K562 (cell line): Measurements from ENCODE around the gene ERP27. TPM values are rescaled to one million over a fixed set of nuclear protein-coding genes. Genes with fewer than 3 reads are reported as not detected.

Experiments used
- ATAC-seq: fragments of 200-7000 bp; cut with Tn5 transposase; 3 replicates; pipeline ENCODE4 v1.9.1; 2020; ENCODE audit warnings: moderate library complexity
- BruUV-seq: library from RNA; stranded (reverse); fragments of 400-500 nt; replicated peaks from 2 replicates; lab custom pipeline; 2021; lab: Mats Ljungman, UMichigan
- CTCF ChIA-PET: fragments of 300-600 bp; formaldehyde crosslinking; extraction: SDS; loops from one replicate; lab custom pipeline; 2021; ENCODE audit warnings: low intra/inter-chr PET ratio; lab: Yijun Ruan, JAX
- POLR2A ChIA-PET: fragments of 300-600, 350-650 bp; sonication (Branson Sonifier 250); formaldehyde crosslinking; extraction: SDS; loops from one replicate; lab custom pipeline; 2021; ENCODE audit warnings: antibody characterized with exemption, inconsistent platforms; lab: Yijun Ruan, JAX
- DNase-seq, 4 experiments: peaks; one replicate each; pipeline versions ENCODE4 v3.0.0 to v3.0.0-alpha.2; 2011 to 2018; ENCODE audit warnings: low spot score in 3 of 4, mixed read lengths in 3 of 4; ENCODE audit errors: extremely low read depth in 1 of 4
- FAIRE-seq: peaks from 2 replicates; lab custom pipeline; 2011; peaks lifted over from hg19 to GRCh38; lab: Jason Lieb, UNC
- H2AFZ ChIP-seq: 2 replicates; pipeline ENCODE4 v1.6.0; 2011; ENCODE audit warnings: low read depth, low read length, control low read depth, inconsistent platforms
- H3K27ac ChIP-seq: fragments of 200-600 bp; 3 replicates; pipeline ENCODE4 v1.8.0; 2011; ENCODE audit warnings: low read depth, mild to moderate bottlenecking, control low read depth, inconsistent platforms, low read length, moderate library complexity, mixed read lengths; ENCODE audit errors: extremely low read depth
- H3K27me3 ChIP-seq, 2 experiments: fragments of 300-600 bp in 1 of 2; 2 replicates in 1 of 2; 3 replicates in 1 of 2; pipeline versions ENCODE4 v1.6.0 to v1.8.0; 2011; ENCODE audit warnings: inconsistent platforms in 2 of 2, low read length in 2 of 2, mild to moderate bottlenecking in 1 of 2, mixed read lengths in 1 of 2, moderate library complexity in 1 of 2; ENCODE audit not compliant: control insufficient read depth in 2 of 2, insufficient read depth in 2 of 2
- H3K36me3 ChIP-seq: fragments of 300-600 bp; 3 replicates; pipeline ENCODE4 v1.8.0; 2011; ENCODE audit warnings: mild to moderate bottlenecking, low read length, inconsistent platforms; ENCODE audit not compliant: control insufficient read depth, insufficient read depth
- H3K4me1 ChIP-seq, 2 experiments: fragments of 200-600 bp in 1 of 2; replicated peaks in 1 of 2; 2 replicates in 1 of 2; 3 replicates in 1 of 2; pipeline versions ENCODE4 v1.5.1 to v1.8.0; 2011; ENCODE audit warnings: inconsistent platforms in 2 of 2, low read length in 2 of 2, mild to moderate bottlenecking in 1 of 2, mixed read lengths in 1 of 2, moderate library complexity in 1 of 2; ENCODE audit not compliant: control insufficient read depth in 2 of 2, insufficient read depth in 2 of 2
- H3K4me2 ChIP-seq: 2 replicates; pipeline ENCODE4 v1.6.1; 2011; ENCODE audit warnings: low read length, control low read depth, inconsistent platforms, mixed read lengths; ENCODE audit not compliant: insufficient read depth
- H3K4me3 ChIP-seq: fragments of 200-600 bp; sonication (generic), shearing (Covaris generic); 2 replicates; pipeline ENCODE4 v1.5.1; 2016; ENCODE audit warnings: control low read depth, inconsistent platforms
- H3K79me2 ChIP-seq: fragments of 200-600 bp; 3 replicates; pipeline ENCODE4 v1.8.0; 2011; ENCODE audit warnings: low read length, inconsistent platforms; ENCODE audit not compliant: control insufficient read depth, insufficient read depth
- H3K9ac ChIP-seq, 2 experiments: 2 replicates each; pipeline versions ENCODE4 v1.6.0 to v1.6.1; 2011; ENCODE audit warnings: low read depth in 2 of 2, low read length in 2 of 2, control low read depth in 1 of 2, inconsistent platforms in 1 of 2, mild to moderate bottlenecking in 1 of 2, mixed read lengths in 1 of 2; ENCODE audit not compliant: insufficient read depth in 1 of 2
- H3K9me1 ChIP-seq: one replicate; pipeline ENCODE4 v1.6.0; 2011; ENCODE audit warnings: inconsistent platforms, mild to moderate bottlenecking, low read length, moderate library complexity; ENCODE audit not compliant: control insufficient read depth, insufficient read depth
- H3K9me3 ChIP-seq: replicated peaks from 2 replicates; pipeline ENCODE4 v1.5.1; 2011; ENCODE audit warnings: low read depth, low read length, inconsistent platforms; ENCODE audit not compliant: control insufficient read depth, insufficient read depth
- H4K20me1 ChIP-seq: replicated peaks from 2 replicates; pipeline ENCODE4 v1.6.1; 2011; ENCODE audit warnings: low read length, inconsistent platforms, mixed read lengths; ENCODE audit not compliant: control insufficient read depth, insufficient read depth
- CTCFL ChIP-seq: IDR thresholded peaks from 2 replicates; pipeline ENCODE4 v1.6.1; 2011; ENCODE audit warnings: borderline replicate concordance, low read depth, mild to moderate bottlenecking, moderate library complexity, low read length; ENCODE audit not compliant: insufficient read depth, poor library complexity, severe bottlenecking
- FOXK1 ChIP-seq: sonication (generic); formaldehyde crosslinking; IDR thresholded peaks from 2 replicates; pipeline ENCODE4 v1.8.0; 2022; ENCODE audit warnings: missing genetic modification reagents, mild to moderate bottlenecking, borderline replicate concordance
- GTF3C2 ChIP-seq: IDR thresholded peaks from 3 replicates; pipeline ENCODE4 v1.6.1; 2011; ENCODE audit warnings: borderline replicate concordance, mild to moderate bottlenecking, moderate library complexity; ENCODE audit not compliant: insufficient read length; ENCODE audit errors: extremely low read depth
- NFYB ChIP-seq: IDR thresholded peaks from 2 replicates; pipeline ENCODE4 v1.6.1; 2011; ENCODE audit warnings: mild to moderate bottlenecking, moderate library complexity; ENCODE audit not compliant: insufficient read length; ENCODE audit errors: extremely low read depth
- PML ChIP-seq: IDR thresholded peaks from 2 replicates; pipeline ENCODE4 v1.6.1; 2012; ENCODE audit warnings: low read length, inconsistent platforms
- RFX1 ChIP-seq: fragments of 450-650 bp; IDR thresholded peaks from 2 replicates; pipeline ENCODE4 v1.6.1; 2016; ENCODE audit warnings: mild to moderate bottlenecking, moderate library complexity
- SIX5 ChIP-seq, 2 experiments: IDR thresholded peaks; 2 replicates each; pipeline ENCODE4 v1.6.1; 2011; ENCODE audit warnings: low read length in 2 of 2, borderline replicate concordance in 1 of 2, low read depth in 1 of 2, mild to moderate bottlenecking in 1 of 2, moderate library complexity in 1 of 2; ENCODE audit not compliant: insufficient read depth in 1 of 2
- SLC30A9 ChIP-seq: fragments of 250-450 bp; sonication (Bioruptor Pico); IDR thresholded peaks from 2 replicates; pipeline ENCODE4 v1.8.0; 2022; ENCODE audit warnings: mild to moderate bottlenecking, moderate library complexity
- U2AF1 ChIP-seq: fragments of 200-400 bp; formaldehyde crosslinking; optimal IDR thresholded peaks from 2 replicates; pipeline ENCODE3; 2017; ENCODE audit warnings: mild to moderate bottlenecking, low read depth, low read length, moderate library complexity
- YY1 ChIP-seq, 3 experiments: IDR thresholded peaks; 2 replicates each; pipeline ENCODE4 v1.6.1; 2011; ENCODE audit warnings: low read length in 2 of 3, mild to moderate bottlenecking in 2 of 3, moderate library complexity in 2 of 3, borderline replicate concordance in 1 of 3, control low read depth in 1 of 3, low read depth in 1 of 3; ENCODE audit not compliant: insufficient read depth in 3 of 3, insufficient replicate concordance in 2 of 3, control insufficient read depth in 1 of 3, insufficient read length in 1 of 3; ENCODE audit errors: extremely low read depth in 1 of 3
- ZNF445 ChIP-seq: fragments of 250-450 bp; sonication (Bioruptor Pico); IDR thresholded peaks from 2 replicates; pipeline ENCODE4 v1.4.0; 2020; ENCODE audit warnings: low read depth, mild to moderate bottlenecking, moderate library complexity
- ZNF79 ChIP-seq: fragments of 250-450 bp; sonication (Bioruptor Pico); IDR thresholded peaks from 2 replicates; pipeline ENCODE4 v1.4.0; 2020; ENCODE audit warnings: low read depth, mild to moderate bottlenecking, moderate library complexity
- WGBS: fragments of 100-300 bp; shearing (Covaris generic); methylation state at CpG from one replicate; pipeline ENCODE4 v1.1.6; 2016; ENCODE audit warnings: low coverage, mixed read lengths; ENCODE audit not compliant: insufficient coverage; ENCODE audit errors: missing lambda C conversion rate; 5-methylcytosine and 5-hydroxymethylcytosine counted together
- in situ Hi-C: fragments of 300-500 bp; cut with MboI; formaldehyde crosslinking; loops from 4 replicates; pipeline ENCODE4 v1.15.0; 2018; ENCODE audit warnings: inconsistent platforms, mixed read lengths
- intact Hi-C: fragments of 100-400 bp; cut with micrococcal nuclease; formaldehyde crosslinking; loops from 2 replicates; pipeline ENCODE4 v1.14.2; 2022
- polyA plus RNA-seq, 8 experiments: library from polyadenylated mRNA; depleted of rRNA in 4 of 8; stranded (reverse) in 5 of 8; unstranded in 3 of 8; fragments of >200 nt; fragmentation: Nextera tagmentation in 2 of 8; fragmentation: Illumina TruSeq in 1 of 8; extraction: Ambion mirVana in 2 of 8; extraction: Trizol in 1 of 8; gene quantifications; 2 replicates each; pipeline versions ENCODE4 v1.2.1 to v1.2.3, GENCODE V29; 2011 to 2014; ENCODE audit warnings: inconsistent platforms in 1 of 8, missing spikeins in 1 of 8
- total RNA-seq, 7 experiments: library from RNA; depleted of rRNA in 6 of 7; stranded (reverse); fragments of >200 nt in 6 of 7; fragmentation: Illumina TruSeq in 2 of 7; extraction: Trizol in 2 of 7; gene quantifications; 2 replicates each; pipeline versions ENCODE4 v1.2.1 to v1.2.3, GENCODE V29; 2011 to 2021; ENCODE audit warnings: low replicate concordance in 1 of 7

The ERP27 gene
- total and polyA plus RNA-seq, 9 of the 15 experiments (the other 6 are each of a cell fraction or from before 2014, with no cell fraction given) = 0.07 to 0.27 (median 0.11) TPM; not detected in 6

GRCh38 chr12:14896521-14897169 lies 41.7 kb downstream of the ERP27 start (continued):
- TF ChIP-seq RFX1 = no peak

- BruUV-seq = no TSS peak
- ChIA-PET CTCF (no interaction called here), POLR2A (no interaction called here)
- Histone ChIP-seq H4K20me1 (no peaks in the 10 kb centered on the region), H3K27ac (no peak overlapping the region), H2AFZ (no peak overlapping the region), H3K9me3 (no peaks in the 10 kb centered on the region), H3K9ac (no peak overlapping the region), H3K4me2 (no peak overlapping the region), H3K79me2 (no peaks in the 10 kb centered on the region), H3K36me3 (no peaks in the 10 kb centered on the region), H3K27me3 (peaks cover 0 to 3% of the 10 kb centered on the region in 2 experiments; a peak in 2 of 5 replicates), H3K9me1 (no peaks in the 10 kb centered on the region), H3K4me1 (no peaks in the 10 kb centered on the region; a peak in 1 of 5 replicates), H3K4me3 (no peak overlapping the region)
- no peak for FAIRE-seq
- intact Hi-C loops (loop anchor here (2.0 to 5.0 kb wide), 2 partner anchors 46 to 81 kb away; no protein-coding TSS in a partner anchor), in situ Hi-C loops (no loop called here)
- WGBS = 0% methylated on average over 5 of the region's 5 CpGs
- no peak for DNase-seq
- ATAC-seq = no peak
- TF ChIP-seq SLC30A9 (CRISPR knock-in tag) = no peak
- TF ChIP-seq GTF3C2 = no peak
- no peak for TF ChIP-seq U2AF1
- TF ChIP-seq PML = no peak
- no peak for TF ChIP-seq SIX5 (IDR thresholded peaks at IDR 0.05; ENCODE audit: borderline replicate concordance in 1 of 2, insufficient read depth in 1 of 2, low read depth in 1 of 2, low read length in 2 of 2)
- no peak for TF ChIP-seq CTCFL
- no peak for TF ChIP-seq NFYB
- TF ChIP-seq ZNF445 (CRISPR knock-in tag) = no peak
- no peak for TF ChIP-seq YY1 (IDR thresholded peaks at IDR 0.05; ENCODE audit: borderline replicate concordance in 1 of 3, control insufficient read depth in 1 of 3, extremely low read depth in 1 of 3, insufficient read depth in 3 of 3, insufficient read length in 1 of 3, insufficient replicate concordance in 2 of 3, low read depth in 1 of 3, low read length in 2 of 3)
- no peak for TF ChIP-seq ZNF79 (CRISPR knock-in tag)
- TF ChIP-seq FOXK1 (CRISPR knock-in tag) = no peak
Observed at GRCh38 chr12:14893506-14894250, 44.7 kb downstream of the ERP27 start.
